Lower lobe of right lung (tissue), 2 donors: ENCODE measurements around the gene GNB1L. TPM values are rescaled to one million over a fixed set of nuclear protein-coding genes. Genes with fewer than 3 reads are reported as not detected.

Experiments
- ATAC-seq, 2 donors: fragments of 200-7000 bp; cut with Tn5 transposase; one replicate each; pipeline ENCODE4 v1.9.1; 2020 to 2022; ENCODE audit warnings: mild to moderate bottlenecking in 2 of 2, moderate library complexity in 2 of 2
- DNase-seq: peaks from one replicate; pipeline ENCODE4 v3.0.0-alpha.2; 2020
- H3K27ac ChIP-seq: fragments of 200-600 bp; one replicate; pipeline ENCODE4 v1.8.0; 2022
- H3K27me3 ChIP-seq: fragments of 200-600 bp; one replicate; pipeline ENCODE4 v1.8.0; 2022; ENCODE audit warnings: low read depth
- H3K36me3 ChIP-seq: fragments of 200-600 bp; one replicate; pipeline ENCODE4 v1.8.0; 2022; ENCODE audit warnings: mild to moderate bottlenecking
- H3K4me1 ChIP-seq: fragments of 200-600 bp; one replicate; pipeline ENCODE4 v1.8.0; 2022
- H3K4me3 ChIP-seq: fragments of 200-600 bp; one replicate; pipeline ENCODE4 v1.8.0; 2022; ENCODE audit warnings: mild to moderate bottlenecking
- H3K9me3 ChIP-seq: fragments of 200-600 bp; one replicate; pipeline ENCODE4 v1.8.0; 2022
- intact Hi-C: fragments of 100-400 bp; cut with DNase I; formaldehyde crosslinking; loops from one replicate; pipeline ENCODE4 v1.11.0; 2022
- total RNA-seq: library from RNA; stranded (reverse); fragmentation: NEBNext Ultra II Directional; extraction: Animal tissue kit (Norgen Biotek cat#: 25700); gene quantifications from one replicate; pipeline ENCODE4 v1.2.1, GENCODE V29; 2021
- TF ChIP-seq, protein P1 (sequence below): fragments of 200-600 bp; IDR thresholded peaks from one replicate; pipeline ENCODE4 v1.8.0; 2022; ENCODE audit warnings: antibody characterized with exemption, mild to moderate bottlenecking
- donor health status: DM: no; HTN: yes; CAD: no; lungs with severe emphysema.

The GNB1L gene
- total RNA-seq, 1 donor from 2014 or later, result 6.0 TPM

DNA sequence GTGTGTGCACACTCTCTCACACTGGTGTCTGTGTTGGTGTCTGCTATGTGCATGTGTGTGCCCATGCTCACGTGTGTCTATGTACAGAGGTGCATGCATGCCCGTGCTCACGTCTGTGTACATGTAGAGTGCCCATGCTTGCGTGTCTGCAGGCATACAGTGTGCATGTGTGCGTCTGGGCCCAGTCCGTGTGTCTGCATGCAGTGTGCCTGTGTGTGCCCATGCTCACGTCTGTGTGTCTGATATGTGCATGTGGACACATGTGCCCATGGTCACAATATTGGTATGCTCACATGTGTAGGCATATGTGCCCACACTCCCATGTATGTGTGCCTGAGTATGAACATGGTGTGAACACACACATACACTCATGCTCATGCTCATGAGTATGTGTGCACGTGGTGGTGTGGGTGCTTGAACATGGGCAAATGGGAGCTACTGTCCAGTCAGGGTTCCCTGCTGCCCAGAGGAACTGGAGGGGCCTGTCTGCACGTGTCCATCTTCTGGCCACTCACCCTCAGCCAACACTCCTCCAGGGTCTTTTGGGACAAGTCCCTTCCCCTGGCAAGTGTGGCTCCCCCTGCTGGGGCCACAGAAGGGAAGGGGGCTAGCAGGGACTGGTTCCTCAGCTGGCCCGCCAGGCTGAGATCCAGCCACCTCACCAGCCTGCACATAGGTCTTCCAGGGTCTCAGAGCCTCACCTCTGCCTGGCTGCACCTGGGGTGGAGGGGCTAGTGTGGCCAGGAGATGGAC is 101.4 kb downstream of the GNB1L start:
- DNase-seq, result no peak
- peaks cover 77% of the 10 kb centered on the region for H3K27me3 ChIP-seq
- TF ChIP-seq, protein P1, sequence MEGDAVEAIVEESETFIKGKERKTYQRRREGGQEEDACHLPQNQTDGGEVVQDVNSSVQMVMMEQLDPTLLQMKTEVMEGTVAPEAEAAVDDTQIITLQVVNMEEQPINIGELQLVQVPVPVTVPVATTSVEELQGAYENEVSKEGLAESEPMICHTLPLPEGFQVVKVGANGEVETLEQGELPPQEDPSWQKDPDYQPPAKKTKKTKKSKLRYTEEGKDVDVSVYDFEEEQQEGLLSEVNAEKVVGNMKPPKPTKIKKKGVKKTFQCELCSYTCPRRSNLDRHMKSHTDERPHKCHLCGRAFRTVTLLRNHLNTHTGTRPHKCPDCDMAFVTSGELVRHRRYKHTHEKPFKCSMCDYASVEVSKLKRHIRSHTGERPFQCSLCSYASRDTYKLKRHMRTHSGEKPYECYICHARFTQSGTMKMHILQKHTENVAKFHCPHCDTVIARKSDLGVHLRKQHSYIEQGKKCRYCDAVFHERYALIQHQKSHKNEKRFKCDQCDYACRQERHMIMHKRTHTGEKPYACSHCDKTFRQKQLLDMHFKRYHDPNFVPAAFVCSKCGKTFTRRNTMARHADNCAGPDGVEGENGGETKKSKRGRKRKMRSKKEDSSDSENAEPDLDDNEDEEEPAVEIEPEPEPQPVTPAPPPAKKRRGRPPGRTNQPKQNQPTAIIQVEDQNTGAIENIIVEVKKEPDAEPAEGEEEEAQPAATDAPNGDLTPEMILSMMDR, result no peak

DNA sequence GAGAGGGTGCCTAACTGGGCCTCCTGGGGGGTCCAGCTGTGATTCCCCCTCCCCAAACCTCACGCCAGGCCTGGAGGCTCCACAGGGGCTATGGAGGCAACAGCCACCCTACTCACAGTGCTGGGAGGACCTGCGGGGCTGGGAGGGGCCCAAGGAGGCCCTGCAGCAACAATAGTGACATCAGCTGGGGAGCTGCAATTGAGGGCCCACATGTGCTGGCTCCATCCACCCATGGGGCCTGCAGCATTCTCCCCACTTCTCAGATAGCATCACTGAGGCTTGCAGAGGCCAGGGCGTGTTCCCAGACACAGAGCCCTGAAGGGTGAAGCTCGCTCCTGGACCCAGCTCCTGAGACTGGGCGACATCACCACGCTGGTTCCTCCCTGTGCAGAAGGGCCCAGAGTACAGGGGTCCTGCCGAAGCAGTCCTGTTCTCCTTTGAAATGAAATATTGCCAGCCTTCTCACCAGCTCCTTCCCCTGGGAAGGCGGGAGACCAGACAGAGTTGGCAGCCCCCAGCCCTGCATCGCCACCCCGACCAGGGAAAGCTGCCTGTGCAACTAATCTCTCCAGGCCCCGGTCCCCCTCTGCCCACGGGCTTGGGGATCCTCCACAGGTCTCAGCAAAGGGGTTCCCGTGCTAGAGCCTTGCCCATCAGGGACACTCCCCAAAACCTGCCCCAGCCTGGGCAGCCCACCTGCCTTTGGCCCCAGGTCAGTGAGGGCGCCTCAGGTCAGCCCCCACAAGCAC is 103.0 kb downstream of the GNB1L start:
- Histone ChIP-seq H3K4me1 (peaks cover 18% of the 10 kb centered on the region), H3K9me3 (no peaks in the 10 kb centered on the region), H3K27ac (no peak overlapping the region), H3K4me3 (no peak overlapping the region), H3K36me3 (no peaks in the 10 kb centered on the region), H3K27me3 (peaks cover 62% of the 10 kb centered on the region)
- TF ChIP-seq, protein P1, result no peak
- DNase-seq (no peak), ATAC-seq (no peak)
- intact Hi-C loops, result no loop called here

More for the DNA sequence above, 101.4 kb downstream of the GNB1L start:
- Histone ChIP-seq H3K36me3 (no peaks in the 10 kb centered on the region), H3K4me3 (no peak overlapping the region), H3K4me1 (peaks cover 27% of the 10 kb centered on the region), H3K9me3 (no peaks in the 10 kb centered on the region), H3K27ac (no peak overlapping the region)
- intact Hi-C loops, result no loop called here
- ATAC-seq, result no peak

DNA sequence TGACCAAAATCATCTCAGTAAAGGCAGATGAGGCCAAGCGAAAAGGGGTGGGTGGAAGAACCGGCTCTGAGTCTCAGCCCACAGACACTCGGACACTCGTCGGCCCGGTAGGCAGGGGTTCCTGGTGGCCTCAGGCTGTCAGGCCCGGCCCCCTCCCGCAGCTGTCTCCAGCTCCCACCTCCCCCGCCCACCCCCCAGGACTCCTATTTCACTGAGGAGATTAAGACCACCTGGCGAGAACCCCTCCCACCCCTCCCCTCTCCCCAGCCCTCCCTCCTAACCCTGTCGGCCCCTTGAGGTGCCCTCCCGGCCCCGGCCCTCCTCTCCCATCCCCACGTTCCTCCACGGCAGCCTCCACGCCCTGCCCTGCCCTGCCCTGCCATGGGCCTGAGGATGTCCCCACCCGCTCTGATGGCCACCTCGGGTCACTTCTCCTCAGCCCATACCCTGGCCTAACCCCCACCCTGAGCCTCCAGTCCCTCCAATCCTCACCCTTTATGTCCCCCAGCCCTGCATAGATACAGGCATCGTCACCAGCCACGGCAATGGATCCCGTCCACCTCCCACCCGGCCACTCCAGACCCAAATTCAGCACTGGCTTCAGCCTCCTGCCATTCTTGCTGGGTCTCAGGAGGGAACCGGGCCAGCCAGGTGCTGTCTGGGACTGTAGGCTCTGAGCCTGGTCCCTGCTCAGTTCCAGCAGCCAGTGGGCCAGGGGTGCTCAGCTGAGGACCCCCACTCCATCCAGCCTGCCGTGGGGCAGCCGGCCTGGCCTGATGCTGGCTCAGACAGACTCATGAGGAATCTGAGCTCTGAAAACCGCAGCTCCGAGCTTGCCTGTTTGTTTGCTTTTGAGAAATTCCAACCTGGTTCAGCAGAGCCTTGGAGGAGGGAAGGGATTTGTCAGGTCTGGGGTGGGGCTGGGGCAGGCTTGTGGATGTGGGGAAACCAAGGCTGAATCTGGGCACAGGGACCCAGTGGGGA is 103.9 kb downstream of the GNB1L start:
- ATAC-seq (peak in 1 of 2 donors; percentile 28), DNase-seq (no peak)
- Histone ChIP-seq H3K27me3 (peaks cover 53% of the 10 kb centered on the region), H3K4me1 (peaks cover 9% of the 10 kb centered on the region), H3K27ac (no peak overlapping the region), H3K36me3 (no peaks in the 10 kb centered on the region), H3K9me3 (no peaks in the 10 kb centered on the region), H3K4me3 (no peak overlapping the region)
- TF ChIP-seq, protein P1, result no peak
- intact Hi-C loops, result no loop called here

DNA sequence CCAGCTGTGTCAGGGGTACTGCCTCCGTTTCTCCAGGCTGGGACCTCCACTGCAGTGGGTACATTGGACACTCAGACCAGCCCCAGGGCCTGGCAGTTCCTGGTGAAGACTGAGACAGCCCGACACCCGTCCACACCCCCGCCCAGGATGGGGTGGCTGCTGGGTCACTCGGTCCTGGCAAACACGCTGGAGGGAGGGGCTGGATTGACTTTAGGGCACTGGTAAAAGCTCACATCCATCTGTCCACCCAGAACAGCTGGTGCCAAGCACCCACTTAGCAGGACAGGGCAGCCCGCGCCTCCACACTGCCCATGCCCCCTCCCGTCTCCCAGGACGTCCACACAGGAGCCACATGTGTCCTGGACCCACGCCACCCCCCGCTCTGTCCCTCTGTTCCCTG is 104.8 kb downstream of the GNB1L start:
- intact Hi-C loops, result no loop called here
- H3K36me3 ChIP-seq, result no peaks in the 10 kb centered on the region
- DNase-seq, result no peak
- peaks cover 44% of the 10 kb centered on the region for H3K27me3 ChIP-seq
- H3K27ac ChIP-seq, result no peak overlapping the region
- no peak overlapping the region for H3K4me3 ChIP-seq
- TF ChIP-seq, protein P1, result no peak
- no peaks in the 10 kb centered on the region for H3K9me3 ChIP-seq
- H3K4me1 ChIP-seq, result no peaks in the 10 kb centered on the region
- no peak for ATAC-seq
